K562 (cell line): Measurements from ENCODE around the gene CLCN1. TPM values are rescaled to one million over a fixed set of nuclear protein-coding genes. Genes with fewer than 3 reads are reported as not detected.

Experiments
- ATAC-seq: fragments of 200-7000 bp; cut with Tn5 transposase; 3 replicates; pipeline ENCODE4 v1.9.1; 2020; ENCODE audit warnings: moderate library complexity
- BruUV-seq: library from RNA; stranded (reverse); fragments of 400-500 nt; replicated peaks from 2 replicates; lab custom pipeline; 2021; lab: Mats Ljungman, UMichigan
- CTCF ChIA-PET: fragments of 300-600 bp; formaldehyde crosslinking; extraction: SDS; loops from one replicate; lab custom pipeline; 2021; ENCODE audit warnings: low intra/inter-chr PET ratio; lab: Yijun Ruan, JAX
- POLR2A ChIA-PET: fragments of 300-600, 350-650 bp; sonication (Branson Sonifier 250); formaldehyde crosslinking; extraction: SDS; loops from one replicate; lab custom pipeline; 2021; ENCODE audit warnings: antibody characterized with exemption, inconsistent platforms; lab: Yijun Ruan, JAX
- DNase-seq, 4 experiments: peaks; one replicate each; pipeline versions ENCODE4 v3.0.0 to v3.0.0-alpha.2; 2011 to 2018; ENCODE audit warnings: low spot score in 3 of 4, mixed read lengths in 3 of 4; ENCODE audit errors: extremely low read depth in 1 of 4
- FAIRE-seq: peaks from 2 replicates; lab custom pipeline; 2011; peaks lifted over from hg19 to GRCh38; lab: Jason Lieb, UNC
- H2AFZ ChIP-seq: 2 replicates; pipeline ENCODE4 v1.6.0; 2011; ENCODE audit warnings: low read depth, low read length, control low read depth, inconsistent platforms
- H3K27ac ChIP-seq: fragments of 200-600 bp; 3 replicates; pipeline ENCODE4 v1.8.0; 2011; ENCODE audit warnings: low read depth, mild to moderate bottlenecking, control low read depth, inconsistent platforms, low read length, moderate library complexity, mixed read lengths; ENCODE audit errors: extremely low read depth
- H3K27me3 ChIP-seq, 2 experiments: fragments of 300-600 bp in 1 of 2; 2 replicates in 1 of 2; 3 replicates in 1 of 2; pipeline versions ENCODE4 v1.6.0 to v1.8.0; 2011; ENCODE audit warnings: inconsistent platforms in 2 of 2, low read length in 2 of 2, mild to moderate bottlenecking in 1 of 2, mixed read lengths in 1 of 2, moderate library complexity in 1 of 2; ENCODE audit not compliant: control insufficient read depth in 2 of 2, insufficient read depth in 2 of 2
- H3K36me3 ChIP-seq: fragments of 300-600 bp; 3 replicates; pipeline ENCODE4 v1.8.0; 2011; ENCODE audit warnings: mild to moderate bottlenecking, low read length, inconsistent platforms; ENCODE audit not compliant: control insufficient read depth, insufficient read depth
- H3K4me1 ChIP-seq, 2 experiments: fragments of 200-600 bp in 1 of 2; replicated peaks in 1 of 2; 2 replicates in 1 of 2; 3 replicates in 1 of 2; pipeline versions ENCODE4 v1.5.1 to v1.8.0; 2011; ENCODE audit warnings: inconsistent platforms in 2 of 2, low read length in 2 of 2, mild to moderate bottlenecking in 1 of 2, mixed read lengths in 1 of 2, moderate library complexity in 1 of 2; ENCODE audit not compliant: control insufficient read depth in 2 of 2, insufficient read depth in 2 of 2
- H3K4me2 ChIP-seq: 2 replicates; pipeline ENCODE4 v1.6.1; 2011; ENCODE audit warnings: low read length, control low read depth, inconsistent platforms, mixed read lengths; ENCODE audit not compliant: insufficient read depth
- H3K4me3 ChIP-seq: fragments of 200-600 bp; sonication (generic), shearing (Covaris generic); 2 replicates; pipeline ENCODE4 v1.5.1; 2016; ENCODE audit warnings: control low read depth, inconsistent platforms
- H3K79me2 ChIP-seq: fragments of 200-600 bp; 3 replicates; pipeline ENCODE4 v1.8.0; 2011; ENCODE audit warnings: low read length, inconsistent platforms; ENCODE audit not compliant: control insufficient read depth, insufficient read depth
- H3K9ac ChIP-seq, 2 experiments: 2 replicates each; pipeline versions ENCODE4 v1.6.0 to v1.6.1; 2011; ENCODE audit warnings: low read depth in 2 of 2, low read length in 2 of 2, control low read depth in 1 of 2, inconsistent platforms in 1 of 2, mild to moderate bottlenecking in 1 of 2, mixed read lengths in 1 of 2; ENCODE audit not compliant: insufficient read depth in 1 of 2
- H3K9me1 ChIP-seq: one replicate; pipeline ENCODE4 v1.6.0; 2011; ENCODE audit warnings: inconsistent platforms, mild to moderate bottlenecking, low read length, moderate library complexity; ENCODE audit not compliant: control insufficient read depth, insufficient read depth
- H3K9me3 ChIP-seq: replicated peaks from 2 replicates; pipeline ENCODE4 v1.5.1; 2011; ENCODE audit warnings: low read depth, low read length, inconsistent platforms; ENCODE audit not compliant: control insufficient read depth, insufficient read depth
- H4K20me1 ChIP-seq: replicated peaks from 2 replicates; pipeline ENCODE4 v1.6.1; 2011; ENCODE audit warnings: low read length, inconsistent platforms, mixed read lengths; ENCODE audit not compliant: control insufficient read depth, insufficient read depth
- CBFA2T3 ChIP-seq: fragments of 450-650 bp; IDR thresholded peaks from 2 replicates; pipeline ENCODE4 v1.6.1; 2017
- CCAR2 ChIP-seq: fragments of 200-400 bp; formaldehyde crosslinking; IDR thresholded peaks from 2 replicates; pipeline ENCODE4 v1.6.1; 2017; ENCODE audit warnings: mild to moderate bottlenecking, low read depth, low read length
- CGGBP1 ChIP-seq: fragments of 250-450 bp; sonication (Bioruptor Pico); IDR thresholded peaks from 2 replicates; pipeline ENCODE4 v1.9.0; 2021; ENCODE audit warnings: mild to moderate bottlenecking
- DPF2 ChIP-seq: fragments of 450-650 bp; IDR thresholded peaks from 2 replicates; pipeline ENCODE4 v1.6.1; 2016
- ETS1 ChIP-seq: conservative IDR thresholded peaks from 2 replicates; pipeline ENCODE4 v1.6.1; 2011; ENCODE audit warnings: low read depth, mild to moderate bottlenecking, low read length; ENCODE audit not compliant: control insufficient read depth
- ETV5 ChIP-seq: sonication (generic); formaldehyde crosslinking; IDR thresholded peaks from 2 replicates; pipeline ENCODE4 v1.4.0; 2020; ENCODE audit warnings: low read depth, mild to moderate bottlenecking, missing genetic modification reagents
- FOS ChIP-seq: IDR thresholded peaks from 3 replicates; pipeline ENCODE4 v1.6.1; 2011; ENCODE audit not compliant: insufficient read length; ENCODE audit errors: extremely low read depth
- KDM1A ChIP-seq, 2 experiments: fragments of 450-650 bp; IDR thresholded peaks; 2 replicates each; pipeline ENCODE4 v1.6.1; 2016; ENCODE audit warnings: mild to moderate bottlenecking in 2 of 2
- MTA3 ChIP-seq: fragments of 450-650 bp; formaldehyde crosslinking; IDR thresholded peaks from 2 replicates; pipeline ENCODE4 v1.6.1; 2017; ENCODE audit warnings: mild to moderate bottlenecking, borderline replicate concordance
- NONO ChIP-seq, 2 experiments: fragments of 200-400 bp in 1 of 2; fragments of 450-650 bp in 1 of 2; formaldehyde crosslinking in 1 of 2; IDR thresholded peaks; 2 replicates each; pipeline ENCODE4 v1.6.1; 2017; ENCODE audit warnings: low read depth in 2 of 2, mild to moderate bottlenecking in 2 of 2, moderate library complexity in 2 of 2, low read length in 1 of 2
- PHF20 ChIP-seq: fragments of 450-650 bp; IDR thresholded peaks from 2 replicates; pipeline ENCODE4 v1.6.1; 2018; ENCODE audit not compliant: partially characterized antibody
- SMARCE1 ChIP-seq: fragments of 450-650 bp; IDR thresholded peaks from 2 replicates; pipeline ENCODE4 v1.7.1; 2016; ENCODE audit warnings: mild to moderate bottlenecking
- STAG1 ChIP-seq: sonication (generic); formaldehyde crosslinking; IDR thresholded peaks from 2 replicates; pipeline ENCODE4 v1.5.0; 2020; ENCODE audit warnings: missing genetic modification reagents, borderline replicate concordance
- ZBTB49 ChIP-seq: sonication (generic); formaldehyde crosslinking; IDR thresholded peaks from 2 replicates; pipeline ENCODE4 v1.8.0; 2022; ENCODE audit warnings: missing genetic modification reagents, mild to moderate bottlenecking, borderline replicate concordance
- ZNF609 ChIP-seq: sonication (generic); formaldehyde crosslinking; IDR thresholded peaks from 2 replicates; pipeline ENCODE4 v1.8.1; 2023; ENCODE audit warnings: missing genetic modification reagents, mild to moderate bottlenecking, borderline replicate concordance
- WGBS: fragments of 100-300 bp; shearing (Covaris generic); methylation state at CpG from one replicate; pipeline ENCODE4 v1.1.6; 2016; ENCODE audit warnings: low coverage, mixed read lengths; ENCODE audit not compliant: insufficient coverage; ENCODE audit errors: missing lambda C conversion rate; 5-methylcytosine and 5-hydroxymethylcytosine counted together
- in situ Hi-C: fragments of 300-500 bp; cut with MboI; formaldehyde crosslinking; loops from 4 replicates; pipeline ENCODE4 v1.15.0; 2018; ENCODE audit warnings: inconsistent platforms, mixed read lengths
- intact Hi-C: fragments of 100-400 bp; cut with micrococcal nuclease; formaldehyde crosslinking; loops from 2 replicates; pipeline ENCODE4 v1.14.2; 2022
- polyA plus RNA-seq, 8 experiments: library from polyadenylated mRNA; depleted of rRNA in 4 of 8; stranded (reverse) in 5 of 8; unstranded in 3 of 8; fragments of >200 nt; fragmentation: Nextera tagmentation in 2 of 8; fragmentation: Illumina TruSeq in 1 of 8; extraction: Ambion mirVana in 2 of 8; extraction: Trizol in 1 of 8; gene quantifications; 2 replicates each; pipeline versions ENCODE4 v1.2.1 to v1.2.3, GENCODE V29; 2011 to 2014; ENCODE audit warnings: inconsistent platforms in 1 of 8, missing spikeins in 1 of 8
- total RNA-seq, 7 experiments: library from RNA; depleted of rRNA in 6 of 7; stranded (reverse); fragments of >200 nt in 6 of 7; fragmentation: Illumina TruSeq in 2 of 7; extraction: Trizol in 2 of 7; gene quantifications; 2 replicates each; pipeline versions ENCODE4 v1.2.1 to v1.2.3, GENCODE V29; 2011 to 2021; ENCODE audit warnings: low replicate concordance in 1 of 7

The CLCN1 gene
- total and polyA plus RNA-seq, 9 of the 15 experiments (the other 6 are each of a cell fraction or from before 2014, with no cell fraction given): 0.01 to 0.11 (median 0.04) TPM; not detected in 4

GRCh38 chr7:143281529-143281928 lies 34.4 kb upstream of the CLCN1 start:
- peaks cover 5 to 14% of the 10 kb centered on the region in 2 experiments; a peak in 3 of 5 replicates for H3K4me1 ChIP-seq
- no peaks in the 10 kb centered on the region for H3K79me2 ChIP-seq
- no peak for ATAC-seq
- H2AFZ ChIP-seq: peak overlapping the region; percentile 25; the same call in 1 of the 2 replicates
- no peak overlapping the region for H3K27ac ChIP-seq
- no peak overlapping the region for H3K9ac ChIP-seq
- H3K9me3 ChIP-seq: no peaks in the 10 kb centered on the region
- H3K9me1 ChIP-seq: no peaks in the 10 kb centered on the region
- no TSS peak for BruUV-seq
- H3K4me3 ChIP-seq: no peak overlapping the region
- FAIRE-seq: no peak
- no peaks in the 10 kb centered on the region for H3K36me3 ChIP-seq
- ChIA-PET POLR2A (interaction anchor here (1.2 to 1.8 kb wide), 3 partner anchors 9 to 17 kb away, joined by 3 to 4 read pairs (median 3); no protein-coding TSS in a partner anchor), CTCF (no interaction called here)
- in situ Hi-C loops: no loop called here
- 0 out of 2 replicates have a peak overlapping the region, but pooled peaks have one; percentile 21 for H3K4me2 ChIP-seq
- WGBS: 35% methylated on average over 2 of the region's 2 CpGs
- no peaks in the 10 kb centered on the region for H3K27me3 ChIP-seq
- intact Hi-C loops: no loop called here
- H4K20me1 ChIP-seq: no peaks in the 10 kb centered on the region
- DNase-seq: no peak
- 0 out of 2 replicates have a peak, but pooled peaks have one; percentile 20 for TF ChIP-seq SMARCE1
- TF ChIP-seq STAG1: no peak
- TF ChIP-seq CGGBP1: no peak
- no peak for TF ChIP-seq MTA3
- no peak for TF ChIP-seq PHF20
- TF ChIP-seq ZNF609: no peak
- no peak for TF ChIP-seq FOS
- peak; percentile 69 for TF ChIP-seq DPF2
- 0 out of 4 replicates have a peak, but pooled peaks of 1 of the 2 experiments have one; percentile 16 for TF ChIP-seq NONO (IDR thresholded peaks at IDR 0.05; ENCODE audit: low read depth in 2 of 2, low read length in 1 of 2)
- TF ChIP-seq ETS1: no peak
- TF ChIP-seq CCAR2: no peak
- no peak for TF ChIP-seq KDM1A (IDR thresholded peaks at IDR 0.05)
- TF ChIP-seq CBFA2T3: peak; percentile 33
- TF ChIP-seq ETV5 (CRISPR knock-in tag): no peak
- TF ChIP-seq ZBTB49 (CRISPR knock-in tag): no peak
